ENCODE measurements around the gene AKAP13. TPM values are rescaled to one million over a fixed set of nuclear protein-coding genes. Genes with fewer than 3 reads are reported as not detected.

Gene AKAP13
- total RNA-seq, 2 donors from 2014 or later: 87.3 to 106 TPM

GRCh38 chr15:85503151-85503799 is 122.9 kb downstream of the AKAP13 start:
- TF ChIP-seq, protein P1, sequence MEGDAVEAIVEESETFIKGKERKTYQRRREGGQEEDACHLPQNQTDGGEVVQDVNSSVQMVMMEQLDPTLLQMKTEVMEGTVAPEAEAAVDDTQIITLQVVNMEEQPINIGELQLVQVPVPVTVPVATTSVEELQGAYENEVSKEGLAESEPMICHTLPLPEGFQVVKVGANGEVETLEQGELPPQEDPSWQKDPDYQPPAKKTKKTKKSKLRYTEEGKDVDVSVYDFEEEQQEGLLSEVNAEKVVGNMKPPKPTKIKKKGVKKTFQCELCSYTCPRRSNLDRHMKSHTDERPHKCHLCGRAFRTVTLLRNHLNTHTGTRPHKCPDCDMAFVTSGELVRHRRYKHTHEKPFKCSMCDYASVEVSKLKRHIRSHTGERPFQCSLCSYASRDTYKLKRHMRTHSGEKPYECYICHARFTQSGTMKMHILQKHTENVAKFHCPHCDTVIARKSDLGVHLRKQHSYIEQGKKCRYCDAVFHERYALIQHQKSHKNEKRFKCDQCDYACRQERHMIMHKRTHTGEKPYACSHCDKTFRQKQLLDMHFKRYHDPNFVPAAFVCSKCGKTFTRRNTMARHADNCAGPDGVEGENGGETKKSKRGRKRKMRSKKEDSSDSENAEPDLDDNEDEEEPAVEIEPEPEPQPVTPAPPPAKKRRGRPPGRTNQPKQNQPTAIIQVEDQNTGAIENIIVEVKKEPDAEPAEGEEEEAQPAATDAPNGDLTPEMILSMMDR (IDR thresholded peaks at IDR 0.05): no peak
- H3K27me3 ChIP-seq: no peaks in the 10 kb centered on the region
- H3K4me3 ChIP-seq: no peak overlapping the region
- H3K9ac ChIP-seq (ENCODE audit: low read depth in 2 of 2, low read length in 2 of 2): no peak overlapping the region
- H3K27ac ChIP-seq: no peak overlapping the region
- no peaks in the 10 kb centered on the region for H3K36me3 ChIP-seq
- no peak for DNase-seq
- intact Hi-C loops (cut with DNase I): no loop called here
- no peaks in the 10 kb centered on the region for H3K4me1 ChIP-seq
- H3K9me3 ChIP-seq: no peaks in the 10 kb centered on the region

GRCh38 chr15:85504749-85505676 is 124.6 kb downstream of the AKAP13 start:
- intact Hi-C loops (cut with DNase I): loop anchor here (5.0 kb wide), 1 partner anchor 208 kb away; no protein-coding TSS in a partner anchor
- DNase-seq: peak; percentile 72
- H3K4me3 ChIP-seq: no peak overlapping the region
- no peaks in the 10 kb centered on the region for H3K27me3 ChIP-seq
- TF ChIP-seq, protein P1 (IDR thresholded peaks at IDR 0.05): peak; percentile 50
- no peaks in the 10 kb centered on the region for H3K36me3 ChIP-seq
- no peak overlapping the region for H3K27ac ChIP-seq
- no peak overlapping the region for H3K9ac ChIP-seq (ENCODE audit: low read depth in 2 of 2, low read length in 2 of 2)
- H3K9me3 ChIP-seq: no peaks in the 10 kb centered on the region
- no peaks in the 10 kb centered on the region for H3K4me1 ChIP-seq

DNA sequence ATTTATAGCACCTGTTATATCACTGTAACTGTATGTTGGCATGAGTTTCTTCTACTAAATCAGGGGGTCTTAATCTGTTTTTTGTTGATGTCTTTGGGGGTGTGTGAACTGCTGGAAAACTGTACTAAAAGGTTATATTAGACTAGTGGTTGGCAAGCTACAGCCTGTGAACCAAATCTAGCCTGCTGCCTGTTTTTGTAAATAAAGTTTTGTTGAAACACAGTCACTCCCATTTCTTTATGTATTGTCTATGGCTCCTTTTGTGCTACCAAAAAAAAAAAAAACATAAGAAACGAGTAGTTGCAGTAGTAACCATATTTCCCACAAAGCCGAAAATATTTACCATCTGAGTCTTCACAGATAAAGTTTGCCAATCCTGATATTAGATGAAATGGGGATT is 126.7 kb downstream of the AKAP13 start:
- H3K9me3 ChIP-seq: no peaks in the 10 kb centered on the region
- TF ChIP-seq, protein P1 (IDR thresholded peaks at IDR 0.05): no peak
- H3K27me3 ChIP-seq: no peaks in the 10 kb centered on the region
- H3K27ac ChIP-seq: no peak overlapping the region
- H3K9ac ChIP-seq (ENCODE audit: low read depth in 2 of 2, low read length in 2 of 2): no peak overlapping the region
- no peaks in the 10 kb centered on the region for H3K4me1 ChIP-seq
- intact Hi-C loops (cut with DNase I): loop anchor here (5.0 kb wide), 1 partner anchor 210 kb away; no protein-coding TSS in a partner anchor
- H3K4me3 ChIP-seq: no peak overlapping the region
- no peak for DNase-seq
- H3K36me3 ChIP-seq: no peaks in the 10 kb centered on the region

DNA sequence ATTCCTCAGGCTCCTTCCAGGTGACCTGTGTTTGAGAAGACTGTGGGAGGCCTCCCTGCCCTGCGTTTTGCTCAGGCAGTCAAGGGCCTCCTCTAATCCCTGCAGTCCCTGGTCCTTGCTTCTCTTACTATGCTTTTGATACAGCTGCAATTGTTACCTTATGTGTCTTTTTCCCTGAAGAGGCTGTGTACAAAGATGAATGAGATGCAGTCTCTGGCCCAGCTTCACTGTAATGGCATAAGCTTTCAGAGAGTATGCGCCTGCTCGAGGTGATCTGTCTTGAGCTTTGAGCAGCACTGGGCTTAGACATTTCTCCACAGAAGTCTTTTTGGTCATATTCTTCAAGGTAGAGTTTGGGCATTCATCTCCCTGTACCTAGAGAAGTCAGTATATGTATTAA is 129.6 kb downstream of the AKAP13 start:
- DNase-seq: no peak
- H3K4me1 ChIP-seq: no peaks in the 10 kb centered on the region
- H3K4me3 ChIP-seq: no peak overlapping the region
- H3K36me3 ChIP-seq: no peaks in the 10 kb centered on the region
- H3K27ac ChIP-seq: no peak overlapping the region
- intact Hi-C loops (cut with DNase I): loop anchor here (5.0 kb wide), 1 partner anchor 213 kb away; no protein-coding TSS in a partner anchor
- no peaks in the 10 kb centered on the region for H3K9me3 ChIP-seq
- TF ChIP-seq, protein P1 (IDR thresholded peaks at IDR 0.05): no peak
- H3K9ac ChIP-seq (ENCODE audit: low read depth in 2 of 2, low read length in 2 of 2): no peak overlapping the region
- no peaks in the 10 kb centered on the region for H3K27me3 ChIP-seq

GRCh38 chr15:85514413-85514812 is 134.0 kb downstream of the AKAP13 start:
- Histone ChIP-seq H3K4me3 (no peak overlapping the region), H3K4me1 (peaks cover 8% of the 10 kb centered on the region), H3K27ac (no peak overlapping the region), H3K9me3 (no peaks in the 10 kb centered on the region), H3K27me3 (no peaks in the 10 kb centered on the region), H3K9ac (ENCODE audit: low read depth in 2 of 2, low read length in 2 of 2) (no peak overlapping the region), H3K36me3 (no peaks in the 10 kb centered on the region)
- intact Hi-C loops (cut with DNase I): no loop called here
- TF ChIP-seq, protein P1 (IDR thresholded peaks at IDR 0.05): no peak
- no peak for DNase-seq
